AG08395 (cell line): Measurements from ENCODE around the gene CHD9.
"Not testable (repeated sequence)": the region's sequence is repeated elsewhere in the genome, so short reads cannot be mapped to it uniquely, and the experiment has no call there.

Source experiments
- DNase-seq: peaks from one replicate; pipeline ENCODE4 v3.0.0; 2012; ENCODE audit warnings: mixed read lengths, low spot score

The CHD9 gene

GRCh38 chr16:53207810-53208752, 153.3 kb downstream of the CHD9 start:
- DNase-seq = peak; percentile 84

- no peak for DNase-seq
Observed at GRCh38 chr16:53209429-53209828, 154.6 kb downstream of the CHD9 start.

GRCh38 chr16:53209877-53210276, 155.1 kb downstream of the CHD9 start:
- DNase-seq = no peak

GRCh38 chr16:53211253-53211652, 156.5 kb downstream of the CHD9 start:
- no peak for DNase-seq

GRCh38 chr16:53212893-53213223, 158.1 kb downstream of the CHD9 start:
- DNase-seq = no peak

GRCh38 chr16:53213542-53213941, 158.8 kb downstream of the CHD9 start:
- DNase-seq = no peak

GRCh38 chr16:53216798-53217197, 162.0 kb downstream of the CHD9 start:
- DNase-seq = no peak

- no peak for DNase-seq
Observed at GRCh38 chr16:53219371-53219770, 164.6 kb downstream of the CHD9 start.

- peak; percentile 10 for DNase-seq
Observed at GRCh38 chr16:53219795-53220454, 165.1 kb downstream of the CHD9 start.

GRCh38 chr16:53220585-53220984, 165.8 kb downstream of the CHD9 start:
- peak; percentile 8 for DNase-seq

GRCh38 chr16:53224951-53225533, 170.3 kb downstream of the CHD9 start:
- peak; percentile 24 for DNase-seq

GRCh38 chr16:53232826-53233529, 178.2 kb downstream of the CHD9 start:
- no peak for DNase-seq

- DNase-seq = no peak
Observed at GRCh38 chr16:53234836-53235235, 180.0 kb downstream of the CHD9 start.

- DNase-seq = no peak
Observed at GRCh38 chr16:53235851-53236250, 181.1 kb downstream of the CHD9 start.

- no peak for DNase-seq
Observed at GRCh38 chr16:53249331-53249730, 194.5 kb downstream of the CHD9 start.

- DNase-seq = peak; percentile 38
Observed at GRCh38 chr16:53257001-53257400, 202.2 kb downstream of the CHD9 start.

- DNase-seq = no peak
Observed at GRCh38 chr16:53258809-53259208, 204.0 kb downstream of the CHD9 start.

- DNase-seq = no peak
Observed at GRCh38 chr16:53261276-53261675, 206.5 kb downstream of the CHD9 start.

GRCh38 chr16:53262645-53263044, 207.9 kb downstream of the CHD9 start:
- no peak for DNase-seq

GRCh38 chr16:53266156-53266555, 211.4 kb downstream of the CHD9 start:
- DNase-seq = no peak

GRCh38 chr16:53278498-53278897, 223.7 kb downstream of the CHD9 start:
- not testable (repeated sequence) for DNase-seq

- no peak for DNase-seq
Observed at GRCh38 chr16:53281280-53281679, 226.5 kb downstream of the CHD9 start.
